Activated gamma-delta T cell treated with Interleukin-2 at 50 U/mL for 16 hours (primary cell): ENCODE measurements around the gene AMD1.

Experiments
- DNase-seq: peaks from one replicate; pipeline ENCODE4 v3.0.0-alpha.2; 2020

Gene AMD1

DNA sequence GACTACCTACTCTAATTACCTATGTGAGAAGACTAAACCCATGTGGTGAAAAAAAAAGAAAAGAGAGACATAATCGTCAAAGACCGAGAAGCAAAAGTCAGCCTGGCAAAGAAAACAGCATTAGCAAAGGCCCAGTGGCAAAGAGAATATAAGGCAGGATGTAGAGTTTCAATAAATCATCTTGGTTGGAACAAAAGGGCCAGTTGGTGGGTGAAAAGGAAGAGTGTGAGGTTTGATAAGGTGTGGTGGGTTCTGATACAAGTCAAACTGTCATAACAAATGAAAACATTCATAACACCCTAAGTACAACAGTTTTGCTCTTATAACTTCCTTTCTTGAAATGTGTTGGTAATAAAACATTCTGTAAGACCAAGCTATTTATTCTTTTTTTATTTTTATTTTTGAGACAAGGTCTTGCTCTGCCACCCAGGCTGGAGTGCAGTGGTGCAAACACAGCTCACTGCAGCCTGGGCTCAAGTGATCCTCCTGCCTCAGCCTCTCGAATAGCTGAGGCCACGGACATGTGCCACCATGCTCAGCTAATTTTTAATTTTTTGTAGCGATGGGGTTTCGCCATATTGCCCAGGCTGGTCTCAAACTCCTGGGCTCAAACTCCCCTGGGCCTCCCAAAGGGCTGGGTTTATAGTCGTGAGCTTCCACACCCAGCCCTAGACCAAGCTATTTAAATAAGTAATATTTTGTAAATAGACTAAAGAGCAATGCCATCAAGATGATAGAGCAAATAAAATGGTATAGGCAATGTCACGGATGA is 65.0 kb downstream of the AMD1 start:
- no peak for DNase-seq

DNA sequence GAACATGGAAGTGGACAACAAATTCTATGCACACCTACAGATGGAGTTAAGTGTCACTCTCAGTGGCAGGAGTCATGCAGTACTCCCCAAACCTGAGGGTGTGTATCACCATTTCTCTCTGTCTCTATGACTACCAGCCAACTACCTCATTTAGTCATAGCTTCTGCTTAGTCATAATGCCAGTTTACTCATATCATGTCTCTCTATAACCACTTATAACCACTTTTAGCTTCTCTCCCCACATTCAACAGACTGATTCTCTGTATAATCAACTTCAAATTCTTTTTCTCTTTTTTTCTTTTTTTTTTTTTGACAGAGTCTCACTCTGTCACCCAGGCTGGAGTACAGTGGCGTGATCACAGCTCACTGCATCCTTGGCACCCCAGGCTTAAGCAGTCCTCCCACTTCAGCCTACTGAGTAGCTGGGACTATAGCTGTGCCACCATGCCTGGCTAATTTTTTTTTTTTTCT is 70.1 kb downstream of the AMD1 start:
- DNase-seq: no peak
